ENCODE measurements around the gene MCC. TPM values are rescaled to one million over a fixed set of nuclear protein-coding genes. Genes with fewer than 3 reads are reported as not detected.

The MCC gene
- total and polyA plus RNA-seq, 2 experiments from 2014 or later = 8.3 to 31.5 TPM

DNA sequence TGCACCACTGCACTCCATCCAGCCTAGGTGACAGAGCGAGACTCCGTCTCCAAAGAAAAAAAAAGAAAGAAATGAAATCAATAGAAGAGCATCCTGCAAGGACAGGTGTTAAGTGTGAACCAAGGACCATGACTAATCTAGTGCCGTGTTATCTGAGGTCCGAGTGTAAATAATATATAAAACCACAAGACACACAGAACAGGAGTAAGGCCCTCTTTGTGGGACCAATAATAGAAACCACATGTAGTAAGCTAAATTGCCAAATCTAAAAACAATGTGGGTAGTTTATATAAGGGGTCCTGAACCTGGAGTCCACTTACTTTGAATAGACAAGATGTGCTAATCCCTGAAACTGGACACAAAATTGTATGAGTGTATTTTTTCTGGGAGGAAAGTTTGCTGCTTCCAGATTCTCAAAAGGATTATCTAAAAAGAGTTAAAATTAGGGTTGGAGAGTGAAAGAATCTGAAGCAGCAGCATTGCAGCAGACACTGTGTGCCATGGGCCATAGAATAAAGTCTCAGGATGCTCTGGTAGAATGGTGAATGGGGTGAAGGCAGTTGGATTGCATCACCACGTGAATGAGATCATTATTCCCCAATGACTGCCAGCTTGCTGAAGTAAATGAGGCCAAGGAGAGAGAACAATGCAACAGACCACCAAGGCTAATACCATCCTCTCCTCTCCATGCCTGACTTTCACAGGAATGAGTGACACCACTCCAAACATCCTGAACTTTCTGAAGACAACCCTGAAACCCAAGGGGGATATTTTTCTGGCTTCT, 288.9 kb downstream of the MCC start:
- no peaks in the 10 kb centered on the region for H3K36me3 ChIP-seq (replicated peaks; ENCODE audit: insufficient read depth, low read depth)
- 55% methylated on average over 5 of the region's 5 CpGs for WGBS (ENCODE audit: low lambda C conversion rate, missing lambda C conversion rate)
- no peaks in the 10 kb centered on the region for H3K9me2 ChIP-seq (replicated peaks; ENCODE audit: insufficient read depth)
- no peaks in the 10 kb centered on the region for H4K20me1 ChIP-seq (ENCODE audit: insufficient read depth, poor library complexity, severe bottlenecking)
- no peaks in the 10 kb centered on the region for H3K9me3 ChIP-seq (ENCODE audit: low read depth)
- H3K4me3 ChIP-seq = no peak overlapping the region
- H3K27ac ChIP-seq = peak overlapping the region; percentile 17
- H3K4me2 ChIP-seq = no peak overlapping the region
- no peaks in the 10 kb centered on the region for H3K27me3 ChIP-seq
- no peak for TF ChIP-seq CTCF (IDR thresholded peaks at IDR 0.05; ENCODE audit: poor library complexity)
- TF ChIP-seq EZH2 (IDR thresholded peaks at IDR 0.05; ENCODE audit: borderline replicate concordance) = no peak
- no peak for TF ChIP-seq EZH2phosphoT487 (IDR thresholded peaks at IDR 0.05; ENCODE audit: low read depth, severe bottlenecking, unreplicated experiment)
- H3K4me1 ChIP-seq (ENCODE audit: insufficient read depth) = peaks cover 41% of the 10 kb centered on the region
- peaks cover 54% of the 10 kb centered on the region for H3K79me2 ChIP-seq
- no peak for DNase-seq (ENCODE audit: low spot score)
- no peak overlapping the region for H2AFZ ChIP-seq

DNA sequence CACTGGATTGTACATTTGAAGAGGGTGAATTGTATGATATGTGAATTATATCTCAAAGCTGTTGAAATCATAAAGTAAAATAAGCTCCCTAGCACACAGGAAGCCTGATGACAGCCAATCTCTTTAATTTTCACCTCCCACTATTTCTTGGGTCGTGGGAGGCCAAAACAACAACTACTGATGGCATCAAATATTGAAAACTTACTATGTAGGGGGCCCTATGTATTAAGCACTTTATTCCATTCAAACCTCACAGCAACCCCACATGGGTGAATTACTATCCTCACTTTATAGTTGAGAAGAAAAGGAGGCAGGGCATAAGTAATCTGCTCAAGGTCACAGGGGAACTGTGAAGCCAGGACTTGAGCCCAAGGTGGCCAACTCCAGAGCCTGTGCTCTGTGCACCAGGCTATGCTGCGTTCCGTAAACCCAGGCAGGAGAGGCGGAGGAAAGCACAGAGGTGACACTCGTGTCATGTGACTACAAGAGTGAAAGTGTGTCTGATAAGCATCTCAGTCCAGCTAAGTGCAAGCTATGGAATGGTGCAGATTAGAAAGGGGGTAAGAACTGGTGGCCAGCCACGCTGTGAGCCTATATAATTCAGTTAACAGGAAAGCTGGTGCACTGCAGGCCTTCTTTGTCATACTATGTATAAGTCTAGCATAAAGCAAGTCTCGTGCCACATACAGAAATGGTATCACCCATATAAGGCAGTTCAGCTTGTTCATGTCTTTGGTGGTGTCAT, 290.6 kb downstream of the MCC start:
- Histone ChIP-seq H3K79me2 (peaks cover 65% of the 10 kb centered on the region), H3K4me2 (no peak overlapping the region), H4K20me1 (ENCODE audit: insufficient read depth, poor library complexity, severe bottlenecking) (no peaks in the 10 kb centered on the region), H3K27me3 (no peaks in the 10 kb centered on the region), H3K27ac (no peak overlapping the region), H3K9me3 (ENCODE audit: low read depth) (no peaks in the 10 kb centered on the region), H3K4me1 (ENCODE audit: insufficient read depth) (peaks cover 25% of the 10 kb centered on the region), H3K36me3 (replicated peaks; ENCODE audit: insufficient read depth, low read depth) (no peaks in the 10 kb centered on the region), H3K9me2 (replicated peaks; ENCODE audit: insufficient read depth) (no peaks in the 10 kb centered on the region), H2AFZ (no peak overlapping the region), H3K4me3 (no peak overlapping the region)
- WGBS (ENCODE audit: low lambda C conversion rate, missing lambda C conversion rate) = 80% methylated on average over 7 of the region's 7 CpGs
- no peak for TF ChIP-seq EZH2 (IDR thresholded peaks at IDR 0.05; ENCODE audit: borderline replicate concordance)
- no peak for TF ChIP-seq CTCF (IDR thresholded peaks at IDR 0.05; ENCODE audit: poor library complexity)
- no peak for TF ChIP-seq EZH2phosphoT487 (IDR thresholded peaks at IDR 0.05; ENCODE audit: low read depth, severe bottlenecking, unreplicated experiment)
- no peak for DNase-seq (ENCODE audit: low spot score)

DNA sequence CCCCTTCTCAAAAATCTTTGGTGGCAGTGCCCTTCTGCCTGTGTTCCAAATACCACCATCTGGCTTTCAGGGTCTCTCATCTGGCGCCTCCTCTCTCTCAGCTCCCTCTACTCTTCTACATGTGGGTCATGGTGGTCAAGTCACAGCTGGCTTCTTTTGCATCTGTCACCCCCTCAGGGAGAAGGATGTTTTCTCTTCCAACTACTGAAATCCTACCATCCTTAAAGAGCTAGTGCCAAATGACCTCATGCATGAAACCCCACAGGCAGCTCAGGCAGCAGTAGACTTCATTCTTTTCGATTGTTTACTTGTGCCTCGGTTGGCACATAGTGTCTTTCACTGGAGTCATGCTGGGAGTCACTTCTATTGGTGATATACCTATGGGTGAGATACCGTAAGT, 292.5 kb downstream of the MCC start:
- no peaks in the 10 kb centered on the region for H3K27me3 ChIP-seq
- 94% methylated on average over 4 of the region's 4 CpGs for WGBS (ENCODE audit: low lambda C conversion rate, missing lambda C conversion rate)

More for the DNA sequence above, 292.5 kb downstream of the MCC start:
- Histone ChIP-seq H3K4me1 (ENCODE audit: insufficient read depth) (peaks cover 12% of the 10 kb centered on the region), H3K9me2 (replicated peaks; ENCODE audit: insufficient read depth) (no peaks in the 10 kb centered on the region), H3K4me3 (no peak overlapping the region), H3K27ac (no peak overlapping the region), H2AFZ (no peak overlapping the region), H4K20me1 (ENCODE audit: insufficient read depth, poor library complexity, severe bottlenecking) (no peaks in the 10 kb centered on the region), H3K79me2 (peaks cover 63% of the 10 kb centered on the region), H3K4me2 (no peak overlapping the region), H3K36me3 (replicated peaks; ENCODE audit: insufficient read depth, low read depth) (no peaks in the 10 kb centered on the region), H3K9me3 (ENCODE audit: low read depth) (no peaks in the 10 kb centered on the region)
- no peak for TF ChIP-seq CTCF (IDR thresholded peaks at IDR 0.05; ENCODE audit: poor library complexity)
- no peak for TF ChIP-seq EZH2 (IDR thresholded peaks at IDR 0.05; ENCODE audit: borderline replicate concordance)
- TF ChIP-seq EZH2phosphoT487 (IDR thresholded peaks at IDR 0.05; ENCODE audit: low read depth, severe bottlenecking, unreplicated experiment) = no peak
- DNase-seq (ENCODE audit: low spot score) = no peak

Measured in hepatocyte (in vitro differentiated cells).